ENCODE data around the gene HORMAD2.

Gene HORMAD2

GRCh38 chr22:30171008-30171407 lies 90.7 kb downstream of the HORMAD2 start:
- DNase-seq: no peak

- DNase-seq: no peak
These were observed 95.5 kb downstream of the HORMAD2 start for GRCh38 chr22:30175690-30176288.

GRCh38 chr22:30176431-30176830 lies 96.2 kb downstream of the HORMAD2 start:
- no peak for DNase-seq

- DNase-seq: no peak
These were observed 98.2 kb downstream of the HORMAD2 start for GRCh38 chr22:30178181-30179126.

- no peak for DNase-seq
These were observed 100.4 kb downstream of the HORMAD2 start for GRCh38 chr22:30180616-30181015.

- no peak for DNase-seq
These were observed 101.4 kb downstream of the HORMAD2 start for GRCh38 chr22:30181459-30182349.

GRCh38 chr22:30182350-30182745 lies 102.1 kb downstream of the HORMAD2 start:
- DNase-seq: no peak

- no peak for DNase-seq
These were observed 102.6 kb downstream of the HORMAD2 start for GRCh38 chr22:30182815-30183214.

- DNase-seq: no peak
These were observed 103.0 kb downstream of the HORMAD2 start for GRCh38 chr22:30183271-30183670.

- DNase-seq: no peak
These were observed 103.6 kb downstream of the HORMAD2 start for GRCh38 chr22:30183861-30184278.

- DNase-seq: no peak
These were observed 104.9 kb downstream of the HORMAD2 start for GRCh38 chr22:30185129-30185528.

- DNase-seq: no peak
These were observed 105.3 kb downstream of the HORMAD2 start for GRCh38 chr22:30185549-30185948.

GRCh38 chr22:30186041-30186440 lies 105.8 kb downstream of the HORMAD2 start:
- DNase-seq: no peak

- DNase-seq: no peak
These were observed 106.2 kb downstream of the HORMAD2 start for GRCh38 chr22:30186510-30186909.

GRCh38 chr22:30187094-30187493 lies 106.8 kb downstream of the HORMAD2 start:
- no peak for DNase-seq

- DNase-seq: no peak
These were observed 107.5 kb downstream of the HORMAD2 start for GRCh38 chr22:30187529-30188407.

GRCh38 chr22:30188911-30189310 lies 108.6 kb downstream of the HORMAD2 start:
- no peak for DNase-seq

- no peak for DNase-seq
These were observed 110.3 kb downstream of the HORMAD2 start for GRCh38 chr22:30190574-30190973.

- DNase-seq: no peak
These were observed 110.9 kb downstream of the HORMAD2 start for GRCh38 chr22:30191040-30191701.

GRCh38 chr22:30192427-30192826 lies 112.2 kb downstream of the HORMAD2 start:
- no peak for DNase-seq

GRCh38 chr22:30193031-30193775 lies 112.9 kb downstream of the HORMAD2 start:
- DNase-seq: no peak
